ENCODE data around the gene SH2D3A. TPM values are rescaled to one million over a fixed set of nuclear protein-coding genes. Genes with fewer than 3 reads are reported as not detected.
"Not testable (repeated sequence)": the region's sequence is repeated elsewhere in the genome, so short reads cannot be mapped to it uniquely, and the experiment has no call there.

SH2D3A gene
- total and polyA plus RNA-seq, 2 of the 4 experiments (the other 2 are of a cell fraction) = under 0.01 to 0.09 TPM

- H4K8ac ChIP-seq (ENCODE audit: low read depth in 2 of 2, low read length in 2 of 2); H3K18ac ChIP-seq (ENCODE audit: low read depth, low read length); H2AFZ ChIP-seq (replicated peaks; ENCODE audit: low read length, poor library complexity); CTCF ChIA-PET; dilution Hi-C loops (cut with HindIII; ENCODE audit: low sequenced_read_pairs, unreplicated experiment); H3K4me1 ChIP-seq (ENCODE audit: control insufficient read depth, insufficient read depth, low read length); ATAC-seq (ENCODE audit: low read depth); H3K4ac ChIP-seq (ENCODE audit: low read depth, low read length); H2BK5ac ChIP-seq (ENCODE audit: low read depth, low read length, poor library complexity, severe bottlenecking); BruUV-seq (replicated peaks); H3K23ac ChIP-seq (ENCODE audit: low read depth, low read length); H4K91ac ChIP-seq (ENCODE audit: insufficient read depth, low read depth, low read length); H3K56ac ChIP-seq (ENCODE audit: extremely low read depth, insufficient read depth, low read length); intact Hi-C loops (cut with micrococcal nuclease); DNase-seq; H2BK120ac ChIP-seq (ENCODE audit: low read depth, low read length); H3K27ac ChIP-seq (ENCODE audit: insufficient read depth, low read length); H3K9me1 ChIP-seq (ENCODE audit: insufficient read depth, low read length); H2BK20ac ChIP-seq (ENCODE audit: low read depth, low read length); H2AK9ac ChIP-seq (replicated peaks; ENCODE audit: low read depth, low read length, poor library complexity); H2AK5ac ChIP-seq (ENCODE audit: low read depth, low read length); H2BK15ac ChIP-seq (ENCODE audit: low read depth, low read length); H4K5ac ChIP-seq (ENCODE audit: low read depth, low read length); H3K79me1 ChIP-seq (ENCODE audit: low read depth in 1 of 2, low read length in 2 of 2); H3K4me3 ChIP-seq (ENCODE audit: insufficient read depth, low read depth, low read length); H3K14ac ChIP-seq (replicated peaks; ENCODE audit: low read depth, low read length); H3K9ac ChIP-seq (ENCODE audit: low read depth, low read length); H4K20me1 ChIP-seq (ENCODE audit: insufficient read depth, low read length); in situ Hi-C loops (cut with MboI; ENCODE audit: low sequenced_read_pairs); POLR2A ChIA-PET (ENCODE audit: unreplicated experiment); H3K9me3 ChIP-seq (ENCODE audit: control insufficient read depth, insufficient read depth, low read length); H3K4me2 ChIP-seq (ENCODE audit: low read depth, low read length); H3K27me3 ChIP-seq (ENCODE audit: control insufficient read depth, insufficient read depth, low read length); H3K36me3 ChIP-seq (ENCODE audit: control insufficient read depth, insufficient read depth, low read length): not testable (repeated sequence)
- WGBS, 2 experiments (ENCODE audit: extremely low coverage in 2 of 2, insufficient read length in 1 of 2) = no CpG with 5 or more reads among the region's 14 CpGs
These were observed 33.0 kb upstream of the SH2D3A start for GRCh38 chr19:6800160-6800790.

Measured in IMR-90 (cell line).